ENCODE data around the gene RAB8B. TPM values are rescaled to one million over a fixed set of nuclear protein-coding genes. Genes with fewer than 3 reads are reported as not detected.

Gene RAB8B
- total RNA-seq = 10 to 100 TPM; 31.3 to 46.2 (median 36.7) TPM

GRCh38 chr15:63188926-63189871, at the start of gene RAB8B:
Gene RAB8B (plus strand): TSS chr15:63189606. CDS start chr15:63189625, 19 bp downstream.
- intact Hi-C loops (cut with DNase I; ENCODE audit: low total_unique reads) = no loop called here
- Histone ChIP-seq H3K9me3 (no peaks in the 10 kb centered on the region), H3K27ac (peak within 1 kb of the TSS; percentile 88 to 90), H3K36me3 (no peaks in the 10 kb centered on the region), H3K4me3 (peak within 1 kb of the TSS; percentile 80 to 87 (median 84)), H3K4me1 (no peaks in the 10 kb centered on the region), H3K27me3 (no peaks in the 10 kb centered on the region)
- TF ChIP-seq POLR2AphosphoS5 (IDR thresholded peaks at IDR 0.05) (peak in 2 of 3 donors; percentile 83 to 95), POLR2A (IDR thresholded peaks at IDR 0.05) (peak; percentile 50)
- TF ChIP-seq, protein P1, sequence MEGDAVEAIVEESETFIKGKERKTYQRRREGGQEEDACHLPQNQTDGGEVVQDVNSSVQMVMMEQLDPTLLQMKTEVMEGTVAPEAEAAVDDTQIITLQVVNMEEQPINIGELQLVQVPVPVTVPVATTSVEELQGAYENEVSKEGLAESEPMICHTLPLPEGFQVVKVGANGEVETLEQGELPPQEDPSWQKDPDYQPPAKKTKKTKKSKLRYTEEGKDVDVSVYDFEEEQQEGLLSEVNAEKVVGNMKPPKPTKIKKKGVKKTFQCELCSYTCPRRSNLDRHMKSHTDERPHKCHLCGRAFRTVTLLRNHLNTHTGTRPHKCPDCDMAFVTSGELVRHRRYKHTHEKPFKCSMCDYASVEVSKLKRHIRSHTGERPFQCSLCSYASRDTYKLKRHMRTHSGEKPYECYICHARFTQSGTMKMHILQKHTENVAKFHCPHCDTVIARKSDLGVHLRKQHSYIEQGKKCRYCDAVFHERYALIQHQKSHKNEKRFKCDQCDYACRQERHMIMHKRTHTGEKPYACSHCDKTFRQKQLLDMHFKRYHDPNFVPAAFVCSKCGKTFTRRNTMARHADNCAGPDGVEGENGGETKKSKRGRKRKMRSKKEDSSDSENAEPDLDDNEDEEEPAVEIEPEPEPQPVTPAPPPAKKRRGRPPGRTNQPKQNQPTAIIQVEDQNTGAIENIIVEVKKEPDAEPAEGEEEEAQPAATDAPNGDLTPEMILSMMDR (IDR thresholded peaks at IDR 0.05) = no peak
- DNase-seq (ENCODE audit: low spot score in 2 of 2) = peak; percentile 97 to 98

GRCh38 chr15:63140936-63141335, 48.5 kb upstream of the RAB8B start:
- no peak for DNase-seq (ENCODE audit: low spot score in 2 of 2)
- Histone ChIP-seq H3K27me3 (no peaks in the 10 kb centered on the region), H3K4me1 (no peaks in the 10 kb centered on the region)

DNA sequence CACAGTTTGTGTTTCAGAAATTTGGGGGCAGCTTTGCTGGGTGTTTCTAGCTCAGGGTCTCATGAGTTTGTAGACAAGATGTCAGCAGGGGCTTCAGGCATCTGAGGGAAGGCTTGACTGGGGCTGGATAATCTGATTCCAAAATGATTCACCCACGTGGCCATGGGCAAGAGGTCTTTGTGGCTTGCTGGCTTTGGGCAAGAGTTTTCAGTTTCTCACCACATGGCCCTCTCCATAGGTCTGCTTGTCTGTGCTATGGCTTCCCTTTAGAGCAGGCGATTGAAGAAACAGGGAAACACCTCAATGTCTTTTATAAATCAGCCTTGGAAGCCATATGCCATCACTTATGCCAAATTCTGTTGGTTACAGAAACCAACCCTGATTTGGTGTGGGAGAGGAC, 44.0 kb upstream of the RAB8B start:
- Histone ChIP-seq H3K4me3 (no peak overlapping the region), H3K36me3 (no peaks in the 10 kb centered on the region), H3K4me1 (no peaks in the 10 kb centered on the region), H3K27me3 (no peaks in the 10 kb centered on the region), H3K9me3 (no peaks in the 10 kb centered on the region), H3K27ac (no peak overlapping the region)
- no peak for DNase-seq (ENCODE audit: low spot score in 2 of 2)
- TF ChIP-seq POLR2A (IDR thresholded peaks at IDR 0.05) = no peak
- no peak for TF ChIP-seq POLR2AphosphoS5 (IDR thresholded peaks at IDR 0.05)
- TF ChIP-seq, protein P1 (IDR thresholded peaks at IDR 0.05) = no peak
- intact Hi-C loops (cut with DNase I; ENCODE audit: low total_unique reads) = no loop called here

More at GRCh38 chr15:63140936-63141335, 48.5 kb upstream of the RAB8B start:
- Histone ChIP-seq H3K36me3 (no peaks in the 10 kb centered on the region), H3K27ac (no peak overlapping the region), H3K4me3 (no peak overlapping the region), H3K9me3 (no peaks in the 10 kb centered on the region)
- TF ChIP-seq POLR2A (IDR thresholded peaks at IDR 0.05) (no peak), POLR2AphosphoS5 (IDR thresholded peaks at IDR 0.05) (no peak)
- TF ChIP-seq, protein P1 (IDR thresholded peaks at IDR 0.05) = no peak
- intact Hi-C loops (cut with DNase I; ENCODE audit: low total_unique reads) = no loop called here

DNA sequence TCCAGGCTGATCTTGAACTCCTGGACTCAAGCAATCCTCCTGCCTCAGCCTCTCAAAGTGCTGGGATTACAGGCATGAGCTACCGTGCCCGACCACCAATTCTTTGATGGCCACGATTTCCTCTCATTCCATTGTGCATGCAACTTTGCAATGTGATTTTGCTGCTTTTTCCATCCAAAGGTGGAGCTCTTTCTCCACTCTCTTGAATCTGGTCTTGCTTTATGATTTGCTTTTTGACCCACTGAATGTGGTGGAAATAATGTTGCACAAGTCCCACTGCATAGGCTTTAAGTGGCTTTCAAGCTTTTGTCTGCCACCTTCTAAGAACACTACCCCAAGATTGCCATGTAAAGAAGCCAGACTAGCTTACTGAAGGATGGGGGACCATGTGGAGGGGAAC, 42.7 kb upstream of the RAB8B start:
- Histone ChIP-seq H3K4me1 (no peaks in the 10 kb centered on the region), H3K9me3 (no peaks in the 10 kb centered on the region), H3K4me3 (no peak overlapping the region), H3K27me3 (no peaks in the 10 kb centered on the region), H3K27ac (no peak overlapping the region), H3K36me3 (no peaks in the 10 kb centered on the region)
- TF ChIP-seq POLR2A (IDR thresholded peaks at IDR 0.05) = no peak
- no peak for TF ChIP-seq POLR2AphosphoS5 (IDR thresholded peaks at IDR 0.05)
- TF ChIP-seq, protein P1 (IDR thresholded peaks at IDR 0.05) = no peak
- intact Hi-C loops (cut with DNase I; ENCODE audit: low total_unique reads) = no loop called here
- DNase-seq (ENCODE audit: low spot score in 2 of 2) = no peak

- Histone ChIP-seq H3K27me3 (no peaks in the 10 kb centered on the region), H3K4me3 (no peak overlapping the region), H3K4me1 (no peaks in the 10 kb centered on the region), H3K27ac (no peak overlapping the region), H3K36me3 (no peaks in the 10 kb centered on the region), H3K9me3 (no peaks in the 10 kb centered on the region)
- intact Hi-C loops (cut with DNase I; ENCODE audit: low total_unique reads) = no loop called here
- TF ChIP-seq POLR2A (IDR thresholded peaks at IDR 0.05) (no peak), POLR2AphosphoS5 (IDR thresholded peaks at IDR 0.05) (no peak)
- TF ChIP-seq, protein P1 (IDR thresholded peaks at IDR 0.05) = no peak
- DNase-seq (ENCODE audit: low spot score in 2 of 2) = no peak
Measured at GRCh38 chr15:63151665-63152064, 37.7 kb upstream of the RAB8B start.

Data from breast epithelium (tissue), 4 donors.